GM21737 (cell line): ENCODE measurements around the gene MAP1A.

Experiments used
- ATAC-seq: cut with Tn5 transposase; IDR thresholded peaks from one replicate; pipeline ENCODE4 v1.9.1; 2021; ENCODE audit warnings: mild to moderate bottlenecking, moderate library complexity; ENCODE audit not compliant: unreplicated experiment

The MAP1A gene

GRCh38 chr15:43510200-43511011, 7.0 kb upstream of the MAP1A start:
- ATAC-seq = peak; percentile 95

GRCh38 chr15:43511012-43511885, 6.2 kb upstream of the MAP1A start:
- no peak for ATAC-seq

GRCh38 chr15:43513550-43513949, 3.9 kb upstream of the MAP1A start:
- ATAC-seq = no peak

- no peak for ATAC-seq
These were observed 3.0 kb upstream of the MAP1A start for GRCh38 chr15:43514241-43515057.

- ATAC-seq = no peak
These were observed 1.7 kb upstream of the MAP1A start for GRCh38 chr15:43515741-43516140.

- no peak for ATAC-seq
These were observed 1.2 kb upstream of the MAP1A start for GRCh38 chr15:43516185-43516584.

- no peak for ATAC-seq
These were observed 531 bp upstream of the MAP1A start for GRCh38 chr15:43516801-43517353.

- no peak for ATAC-seq
These were observed 871 bp downstream of the MAP1A start for GRCh38 chr15:43518197-43518761.

- no peak for ATAC-seq
These were observed 1.8 kb downstream of the MAP1A start for GRCh38 chr15:43519196-43519595.

GRCh38 chr15:43520138-43520537, 2.7 kb downstream of the MAP1A start:
- ATAC-seq = no peak

GRCh38 chr15:43521419-43521818, 4.0 kb downstream of the MAP1A start:
- no peak for ATAC-seq

GRCh38 chr15:43522247-43522646, 4.8 kb downstream of the MAP1A start:
- no peak for ATAC-seq

- ATAC-seq = no peak
These were observed 6.2 kb downstream of the MAP1A start for GRCh38 chr15:43523646-43524045.

GRCh38 chr15:43524254-43524845, 6.9 kb downstream of the MAP1A start:
- ATAC-seq = no peak

- no peak for ATAC-seq
These were observed 7.7 kb downstream of the MAP1A start for GRCh38 chr15:43525131-43525530.

- ATAC-seq = no peak
These were observed 9.0 kb downstream of the MAP1A start for GRCh38 chr15:43526261-43526930.

- no peak for ATAC-seq
These were observed 9.8 kb downstream of the MAP1A start for GRCh38 chr15:43527016-43527801.

GRCh38 chr15:43527802-43528541, 10.6 kb downstream of the MAP1A start:
- ATAC-seq = no peak
